Naive thymus-derived CD4-positive, alpha-beta T cell (primary cell): Measurements from ENCODE around the gene DUSP2. TPM values are rescaled to one million over a fixed set of nuclear protein-coding genes. Genes with fewer than 3 reads are reported as not detected.

Source experiments
- ATAC-seq: fragments of 150-1000 bp; cut with Tn5 transposase; 2 replicates; pipeline ENCODE4 v1.10.0; 2021; ENCODE audit warnings: mild to moderate bottlenecking, moderate library complexity
- CTCF ChIA-PET: fragments of 350-600 bp; sonication (Branson Sonifier 250); formaldehyde crosslinking; loops from one replicate; lab custom pipeline; 2021; ENCODE audit warnings: antibody characterized with exemption; lab: Charles Lee
- POLR2A ChIA-PET: fragments of 350-600 bp; sonication (Branson Sonifier 250); formaldehyde crosslinking; loops from one replicate; lab custom pipeline; 2021; ENCODE audit warnings: antibody characterized with exemption, inconsistent platforms; lab: Charles Lee
- DNase-seq, 9 donors: peaks; one replicate each; pipeline versions ENCODE4 v3.0.0 to v3.0.0-alpha.2; 2020 to 2022; ENCODE audit warnings: mixed read lengths in 1 of 9
- H3K27ac ChIP-seq: one replicate; pipeline ENCODE4 v1.7.0; 2013; ENCODE audit warnings: mild to moderate bottlenecking, low read depth, low read length, moderate library complexity
- H3K27me3 ChIP-seq, 2 donors: one replicate each; pipeline ENCODE4 v1.7.0; 2013; ENCODE audit warnings: low read length in 2 of 2, mild to moderate bottlenecking in 2 of 2, moderate library complexity in 2 of 2; ENCODE audit not compliant: control insufficient read depth in 2 of 2, insufficient read depth in 2 of 2
- H3K36me3 ChIP-seq, 3 experiments: 1 replicate in 2 of 3; 2 replicates in 1 of 3; pipeline ENCODE4 v1.7.0; 2013; ENCODE audit warnings: low read length in 3 of 3, mild to moderate bottlenecking in 3 of 3, moderate library complexity in 1 of 3; ENCODE audit not compliant: insufficient read depth in 3 of 3, control insufficient read depth in 2 of 3
- H3K4me1 ChIP-seq, 2 donors: one replicate each; pipeline ENCODE4 v1.7.0; 2013; ENCODE audit warnings: low read length in 2 of 2, mild to moderate bottlenecking in 2 of 2, moderate library complexity in 1 of 2; ENCODE audit not compliant: control insufficient read depth in 2 of 2, insufficient read depth in 2 of 2
- H3K4me3 ChIP-seq: 2 replicates; pipeline ENCODE4 v1.7.0; 2013; ENCODE audit warnings: mild to moderate bottlenecking, low read length
- H3K9me3 ChIP-seq, 3 experiments: 1 replicate in 2 of 3; 2 replicates in 1 of 3; pipeline ENCODE4 v1.7.0; 2013; ENCODE audit warnings: low read length in 3 of 3; ENCODE audit not compliant: control insufficient read depth in 2 of 3
- H3K27ac Mint-ChIP-seq, 9 donors: one replicate each; pipeline ENCODE4 v1.8.0; 2020 to 2022; ENCODE audit warnings: mixed read lengths in 9 of 9, mild to moderate bottlenecking in 8 of 9, moderate library complexity in 5 of 9, inconsistent platforms in 2 of 9
- H3K27me3 Mint-ChIP-seq, 5 donors: one replicate each; pipeline ENCODE4 v1.8.0; 2021 to 2022; ENCODE audit warnings: mixed read lengths in 5 of 5, mild to moderate bottlenecking in 1 of 5
- H3K36me3 Mint-ChIP-seq, 5 donors: one replicate each; pipeline ENCODE4 v1.8.0; 2020 to 2022; ENCODE audit warnings: mixed read lengths in 5 of 5, mild to moderate bottlenecking in 3 of 5, inconsistent platforms in 1 of 5
- H3K4me1 Mint-ChIP-seq, 7 donors: one replicate each; pipeline ENCODE4 v1.8.0; 2020 to 2022; ENCODE audit warnings: mixed read lengths in 7 of 7, mild to moderate bottlenecking in 3 of 7, inconsistent platforms in 1 of 7
- H3K4me3 Mint-ChIP-seq, 10 donors: one replicate each; pipeline ENCODE4 v1.8.0; 2020 to 2022; ENCODE audit warnings: mild to moderate bottlenecking in 10 of 10, mixed read lengths in 10 of 10, moderate library complexity in 6 of 10, inconsistent platforms in 2 of 10
- H3K9me3 Mint-ChIP-seq, 11 donors: one replicate each; pipeline ENCODE4 v1.8.0; 2020 to 2022; ENCODE audit warnings: mixed read lengths in 11 of 11, mild to moderate bottlenecking in 4 of 11, inconsistent platforms in 1 of 11, moderate library complexity in 1 of 11
- intact Hi-C, 2 donors: fragments of 100-400 bp; cut with micrococcal nuclease; formaldehyde crosslinking; loops; one replicate each; pipeline ENCODE4 v1.15.1; 2023
- polyA plus RNA-seq, 2 donors: library from polyadenylated mRNA; unstranded; fragments of 300-500 nt; fragmentation: Illumina TruSeq; gene quantifications; one replicate each; pipeline ENCODE4 v1.2.3, GENCODE V29; 2021
- total RNA-seq, 6 experiments: library from RNA in 5 of 6; stranded (reverse) in 5 of 6; gene quantifications; 1 replicate in 5 of 6; 2 replicates in 1 of 6; pipeline ENCODE4 v1.2.3 and lab custom pipeline; 2021 to 2026

Gene DUSP2
- total and polyA plus RNA-seq, 7 experiments from 2014 or later = 21.0 to 255 (median 25.6) TPM

DNA sequence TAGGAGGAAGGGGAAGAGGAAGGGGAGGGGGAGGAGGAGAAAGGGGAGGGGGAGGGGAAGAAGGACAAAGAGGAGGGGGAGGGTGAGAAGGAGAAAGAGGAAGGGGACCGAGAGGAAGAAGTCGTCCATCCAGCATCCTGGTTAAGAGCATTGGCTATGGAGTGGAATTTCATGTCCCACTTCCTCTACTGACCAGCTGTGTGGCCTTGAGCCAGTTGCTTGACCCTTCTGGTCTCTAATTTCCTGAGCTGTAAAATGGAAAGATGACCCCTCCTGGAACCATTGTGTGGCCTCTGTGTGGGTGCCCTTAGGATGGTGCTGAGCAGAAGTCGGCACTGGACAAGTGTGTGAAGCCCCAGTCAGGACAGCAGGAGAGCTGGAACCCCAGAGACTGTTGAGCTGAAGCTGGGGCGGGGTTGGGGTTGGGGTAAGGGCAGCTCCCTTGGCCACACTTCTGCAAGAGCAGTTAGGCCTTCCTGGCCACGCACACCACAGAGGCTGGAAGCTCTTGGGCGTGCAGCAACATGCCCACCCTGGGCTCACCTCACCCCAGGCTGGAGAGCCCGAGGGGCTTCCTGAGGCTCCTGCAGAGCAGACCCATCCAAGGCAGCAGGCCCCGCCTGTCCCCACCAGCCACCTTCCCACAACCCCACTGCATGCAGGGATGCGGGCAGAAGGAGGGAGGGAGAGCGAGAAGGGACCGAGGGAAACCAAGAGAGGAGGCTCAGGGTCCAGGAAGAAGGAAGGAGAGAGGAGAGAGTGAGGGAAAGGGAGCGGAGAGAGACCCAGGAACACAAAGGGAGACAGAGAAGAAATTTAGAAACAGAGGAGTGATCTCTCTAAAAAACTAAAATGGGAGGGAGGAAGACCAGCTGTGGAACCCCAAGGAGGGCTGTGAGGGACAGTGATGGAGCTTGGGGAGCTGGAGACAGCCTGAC is 45.1 kb downstream of the DUSP2 start:
- no peak for ATAC-seq
- peak overlapping the region in 1 of 9 donors; percentile 31 for H3K27ac Mint-ChIP-seq
- peaks cover 0 to 4% (median 0%) of the 10 kb centered on the region in 5 donors for H3K27me3 Mint-ChIP-seq
- H3K4me3 ChIP-seq = no peak overlapping the region
- H3K4me3 Mint-ChIP-seq = peak overlapping the region in 1 of 10 donors; percentile 61
- H3K4me1 ChIP-seq = no peaks in the 10 kb centered on the region
- H3K9me3 ChIP-seq = peaks cover 0 to 4% (median 0%) of the 10 kb centered on the region in 3 experiments
- no peaks in the 10 kb centered on the region for H3K27me3 ChIP-seq
- intact Hi-C loops = no loop called here
- peak in 1 of 9 donors; percentile 20 for DNase-seq
- no peaks in the 10 kb centered on the region for H3K4me1 Mint-ChIP-seq
- no peaks in the 10 kb centered on the region for H3K36me3 Mint-ChIP-seq
- no peak overlapping the region for H3K27ac ChIP-seq
- H3K9me3 Mint-ChIP-seq = peaks cover 0 to 4% (median 2%) of the 10 kb centered on the region in 11 donors
- POLR2A ChIA-PET = no interaction called here
- no peaks in the 10 kb centered on the region for H3K36me3 ChIP-seq
- CTCF ChIA-PET = no interaction called here

DNA sequence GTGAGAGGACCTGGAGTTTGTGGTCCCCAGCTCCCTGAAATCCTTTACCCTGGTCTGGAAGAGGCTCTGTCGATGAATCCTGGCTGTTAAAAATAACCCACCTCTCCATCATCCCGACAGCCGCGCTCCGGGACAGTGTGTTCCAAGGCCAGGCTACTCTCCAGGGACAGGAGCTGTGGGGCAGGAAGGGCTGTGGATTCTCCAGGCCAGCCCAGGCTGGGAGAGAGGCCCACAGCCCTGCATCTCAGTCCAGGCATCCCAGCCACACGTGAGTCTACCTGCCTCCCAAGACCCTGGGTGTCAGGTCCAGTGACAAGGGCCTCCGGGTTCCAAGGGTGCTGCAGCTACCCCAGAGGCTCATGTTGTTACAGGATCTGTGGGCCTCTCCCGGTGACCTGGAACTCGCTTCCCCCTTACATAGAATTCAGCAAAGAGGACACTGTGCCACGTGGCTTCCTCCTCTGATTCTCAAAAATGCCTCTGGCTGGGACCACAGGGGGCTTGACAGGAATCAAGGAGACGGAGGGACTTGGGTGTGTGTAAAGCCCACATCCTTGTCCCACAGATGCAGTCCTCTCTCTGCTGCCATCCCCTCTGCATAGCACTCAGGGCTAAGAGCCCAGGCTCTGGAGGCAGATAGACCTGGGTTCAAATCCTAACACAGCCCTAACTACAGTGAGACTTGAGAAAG is 46.2 kb downstream of the DUSP2 start:
- Histone ChIP-seq H3K4me1 (no peaks in the 10 kb centered on the region), H3K4me3 (no peak overlapping the region), H3K27ac (no peak overlapping the region), H3K9me3 (no peaks in the 10 kb centered on the region), H3K36me3 (no peaks in the 10 kb centered on the region), H3K27me3 (no peaks in the 10 kb centered on the region)
- Mint-ChIP-seq H3K9me3 (no peaks in the 10 kb centered on the region), H3K27me3 (peaks cover 0 to 5% (median 0%) of the 10 kb centered on the region in 5 donors), H3K4me3 (no peak overlapping the region), H3K27ac (no peak overlapping the region), H3K4me1 (no peaks in the 10 kb centered on the region), H3K36me3 (no peaks in the 10 kb centered on the region)
- CTCF ChIA-PET = no interaction called here
- POLR2A ChIA-PET = no interaction called here
- no peak for ATAC-seq
- DNase-seq = peak in 1 of 9 donors; percentile 20
- intact Hi-C loops = no loop called here

DNA sequence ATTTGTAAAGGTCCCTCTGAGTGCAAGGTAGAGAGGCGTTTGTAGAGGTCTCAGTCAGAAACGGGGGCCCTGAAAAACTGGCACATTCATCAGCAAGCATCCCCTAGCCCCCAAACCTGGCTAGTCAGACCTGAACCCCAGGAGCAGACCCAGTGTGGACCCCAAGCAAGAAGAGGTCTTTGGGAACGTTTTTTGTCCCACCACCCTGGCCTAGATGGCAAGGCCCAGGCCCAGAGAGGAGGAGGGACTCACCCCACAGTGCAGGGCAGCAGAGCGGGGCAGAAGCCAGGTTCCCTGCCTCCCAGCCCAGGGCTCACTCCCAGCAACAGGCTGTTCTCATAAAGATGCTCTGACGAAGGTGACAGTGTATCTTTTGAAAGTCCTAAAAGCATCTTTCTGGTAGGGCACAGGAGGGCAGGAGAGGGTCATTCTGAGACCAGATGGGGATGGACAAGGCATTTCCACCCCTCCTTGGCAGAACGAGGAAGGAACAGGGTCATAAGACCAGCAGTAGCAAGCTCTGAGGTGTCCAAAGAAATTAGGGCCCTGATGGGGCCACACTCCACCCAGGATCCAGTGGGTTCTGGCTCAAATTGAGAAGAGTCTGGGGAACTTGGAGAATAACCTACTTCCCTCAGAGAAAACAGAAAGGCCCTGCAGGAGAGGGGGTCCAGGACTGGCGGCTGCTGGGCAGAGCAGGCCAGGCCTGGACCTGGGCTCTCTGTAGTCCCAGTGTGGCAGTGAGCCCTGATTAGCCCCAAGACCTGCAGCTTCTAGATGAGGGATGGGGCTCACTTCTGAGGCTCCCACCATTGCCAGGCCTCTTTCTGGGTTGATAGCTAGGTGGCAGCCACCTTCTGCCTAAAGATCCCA is 47.1 kb downstream of the DUSP2 start:
- H3K4me1 Mint-ChIP-seq = no peaks in the 10 kb centered on the region
- DNase-seq = no peak
- ChIA-PET CTCF (no interaction called here), POLR2A (no interaction called here)
- no peaks in the 10 kb centered on the region for H3K36me3 Mint-ChIP-seq
- Histone ChIP-seq H3K27me3 (no peaks in the 10 kb centered on the region), H3K4me3 (no peak overlapping the region), H3K4me1 (no peaks in the 10 kb centered on the region), H3K27ac (no peak overlapping the region), H3K9me3 (no peaks in the 10 kb centered on the region), H3K36me3 (no peaks in the 10 kb centered on the region)
- H3K4me3 Mint-ChIP-seq = no peak overlapping the region
- H3K9me3 Mint-ChIP-seq = no peaks in the 10 kb centered on the region
- peak overlapping the region in 1 of 9 donors; percentile 83 for H3K27ac Mint-ChIP-seq
- H3K27me3 Mint-ChIP-seq = peaks cover 0 to 9% (median 0%) of the 10 kb centered on the region in 5 donors
- ATAC-seq = no peak
- intact Hi-C loops = no loop called here

DNA sequence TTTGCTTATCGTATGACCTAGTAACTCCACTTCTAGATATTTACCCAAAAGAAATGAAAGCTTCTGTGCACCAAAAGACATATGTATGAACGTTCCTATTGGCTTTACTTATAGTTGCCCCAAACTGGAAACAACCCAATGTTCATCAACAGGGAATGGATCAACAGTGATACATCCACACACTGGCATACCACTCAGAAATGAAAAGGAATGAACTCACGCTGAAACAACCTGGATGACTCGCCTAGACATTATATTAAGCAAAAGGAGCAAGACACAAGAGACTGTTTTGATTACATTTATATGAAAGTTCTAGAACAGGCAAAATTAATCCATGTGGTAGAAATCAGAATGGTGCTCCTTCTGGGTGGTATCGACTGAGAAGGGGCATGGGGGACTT is 47.8 kb downstream of the DUSP2 start:
- POLR2A ChIA-PET = no interaction called here
- Mint-ChIP-seq H3K4me1 (no peaks in the 10 kb centered on the region), H3K4me3 (no peak overlapping the region), H3K9me3 (no peaks in the 10 kb centered on the region), H3K36me3 (no peaks in the 10 kb centered on the region), H3K27ac (no peak overlapping the region), H3K27me3 (peaks cover 0 to 9% (median 0%) of the 10 kb centered on the region in 5 donors)
- Histone ChIP-seq H3K9me3 (no peaks in the 10 kb centered on the region), H3K27ac (no peak overlapping the region), H3K4me1 (no peaks in the 10 kb centered on the region), H3K27me3 (no peaks in the 10 kb centered on the region), H3K4me3 (no peak overlapping the region), H3K36me3 (no peaks in the 10 kb centered on the region)
- no peak for DNase-seq
- intact Hi-C loops = no loop called here
- ATAC-seq = no peak
- CTCF ChIA-PET = no interaction called here

DNA sequence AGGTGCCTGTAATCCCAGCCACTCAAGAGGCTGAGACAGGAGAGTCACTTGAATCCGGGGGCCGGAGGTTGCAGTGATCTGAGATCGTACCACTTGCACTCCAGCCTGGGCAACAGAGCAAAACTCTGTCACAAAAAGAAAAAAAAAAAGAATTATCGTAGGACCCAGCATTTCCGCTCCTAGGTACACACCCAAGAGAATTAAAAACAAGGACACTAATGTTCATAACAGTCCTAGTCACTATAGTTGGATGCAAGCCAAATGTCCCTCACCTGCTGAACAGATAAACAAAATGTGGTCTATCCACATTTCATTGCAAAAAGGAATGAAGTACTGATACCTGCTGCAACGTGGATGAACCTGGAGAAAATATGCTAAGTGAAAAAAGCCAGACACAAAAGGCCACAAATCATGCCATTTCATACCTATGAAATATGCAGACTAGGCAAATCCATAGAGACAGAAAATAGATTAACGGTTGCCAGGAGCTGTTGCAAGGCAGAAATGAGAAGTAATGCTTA is 50.1 kb downstream of the DUSP2 start:
- Mint-ChIP-seq H3K9me3 (no peaks in the 10 kb centered on the region), H3K36me3 (no peaks in the 10 kb centered on the region), H3K4me1 (peaks cover 0 to 4% (median 0%) of the 10 kb centered on the region in 7 donors), H3K4me3 (no peak overlapping the region), H3K27me3 (peaks cover 0 to 9% (median 0%) of the 10 kb centered on the region in 5 donors), H3K27ac (no peak overlapping the region)
- CTCF ChIA-PET = no interaction called here
- H3K4me3 ChIP-seq = no peak overlapping the region
- H3K27me3 ChIP-seq = no peaks in the 10 kb centered on the region
- H3K36me3 ChIP-seq = no peaks in the 10 kb centered on the region
- H3K4me1 ChIP-seq = no peaks in the 10 kb centered on the region
- no peaks in the 10 kb centered on the region for H3K9me3 ChIP-seq
- ATAC-seq (no peak), DNase-seq (no peak)
- no peak overlapping the region for H3K27ac ChIP-seq
- intact Hi-C loops = no loop called here
- POLR2A ChIA-PET = no interaction called here

DNA sequence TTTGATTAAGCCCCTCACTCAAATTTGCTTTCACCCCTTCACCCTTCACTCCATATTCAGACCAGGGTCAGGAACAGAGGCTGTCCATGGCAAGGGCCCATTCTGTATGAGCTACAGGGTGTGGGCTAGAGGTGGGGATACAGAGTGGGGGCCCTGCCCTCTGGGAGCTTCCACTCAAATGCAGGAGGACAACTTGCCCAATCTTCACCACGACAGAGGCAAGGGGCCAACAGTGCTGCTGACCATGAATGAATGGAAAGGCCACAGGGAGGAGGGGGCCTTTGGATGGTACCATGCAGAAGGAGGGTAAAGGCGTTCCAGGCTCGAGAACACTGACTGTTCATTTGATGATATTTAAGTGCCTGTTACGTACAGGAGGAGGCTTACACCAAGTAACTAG is 51.7 kb downstream of the DUSP2 start:
- no peak overlapping the region for H3K4me3 Mint-ChIP-seq
- H3K27ac ChIP-seq = no peak overlapping the region
- POLR2A ChIA-PET = no interaction called here

More for the DNA sequence above, 51.7 kb downstream of the DUSP2 start:
- CTCF ChIA-PET = no interaction called here
- no peaks in the 10 kb centered on the region for H3K9me3 ChIP-seq
- H3K36me3 ChIP-seq = no peaks in the 10 kb centered on the region
- Mint-ChIP-seq H3K36me3 (no peaks in the 10 kb centered on the region), H3K27ac (no peak overlapping the region), H3K9me3 (no peaks in the 10 kb centered on the region), H3K4me1 (peaks cover 0 to 4% (median 0%) of the 10 kb centered on the region in 7 donors), H3K27me3 (peaks cover 0 to 9% (median 0%) of the 10 kb centered on the region in 5 donors)
- ATAC-seq (no peak), DNase-seq (no peak)
- H3K4me3 ChIP-seq = no peak overlapping the region
- intact Hi-C loops = no loop called here
- H3K4me1 ChIP-seq = no peaks in the 10 kb centered on the region
- H3K27me3 ChIP-seq = no peaks in the 10 kb centered on the region
